Adrenal gland (tissue), 5 donors: Measurements from ENCODE around the gene ZNF354B.

Experiments used
- CTCF ChIP-seq, 6 experiments: fragments of 450-650 bp in 4 of 6; fragments of 200-600 bp in 2 of 6; sonication (generic) in 1 of 6; IDR thresholded peaks; 1 replicate in 5 of 6; 2 replicates in 1 of 6; pipeline versions ENCODE4 v1.5.1 to v1.8.0; 2016 to 2021; ENCODE audit warnings: antibody characterized with exemption in 6 of 6, mild to moderate bottlenecking in 2 of 6, moderate library complexity in 1 of 6
- POLR2A ChIP-seq, 2 donors: fragments of 450-650 bp; IDR thresholded peaks; one replicate each; pipeline ENCODE4 v1.6.1; 2017; ENCODE audit warnings: antibody characterized with exemption in 2 of 2, mild to moderate bottlenecking in 2 of 2, moderate library complexity in 1 of 2
- donor health status: DM: no; HTN: no; CAD: no.

- no peak for TF ChIP-seq CTCF (IDR thresholded peaks at IDR 0.05)
- TF ChIP-seq POLR2A (IDR thresholded peaks at IDR 0.05) = no peak
These were observed 39.5 kb downstream of the ZNF354B start for GRCh38 chr5:178899289-178899688.
